Keratinocyte (primary cell): ENCODE results near the gene C1orf87. TPM values are rescaled to one million over a fixed set of nuclear protein-coding genes. Genes with fewer than 3 reads are reported as not detected.

Experiments used
- DNase-seq: peaks from one replicate; pipeline ENCODE4 v3.0.0-alpha.2; 2011; ENCODE audit warnings: low read depth, missing footprints, low spot score
- FAIRE-seq: peaks from 2 replicates; lab custom pipeline; 2011; peaks lifted over from hg19 to GRCh38; lab: Jason Lieb, UNC
- H2AFZ ChIP-seq: 2 replicates; pipeline ENCODE4 v1.6.0; 2012; ENCODE audit warnings: low read length, control low read depth, inconsistent platforms; ENCODE audit not compliant: control insufficient read depth
- H3K27ac ChIP-seq: 2 replicates; pipeline ENCODE4 v1.5.1; 2011; ENCODE audit warnings: low read length; ENCODE audit not compliant: control insufficient read depth, insufficient read depth
- H3K27me3 ChIP-seq: 3 replicates; pipeline ENCODE4 v1.6.0; 2011; ENCODE audit warnings: low read length; ENCODE audit not compliant: control insufficient read depth, insufficient read depth; ENCODE audit errors: extremely low read depth
- H3K36me3 ChIP-seq, 2 experiments: 2 replicates in 1 of 2; 3 replicates in 1 of 2; pipeline ENCODE4 v1.5.1; 2011; ENCODE audit warnings: low read length in 2 of 2, mild to moderate bottlenecking in 1 of 2; ENCODE audit not compliant: control insufficient read depth in 2 of 2, insufficient read depth in 2 of 2; ENCODE audit errors: extremely low read depth in 1 of 2
- H3K4me1 ChIP-seq: 3 replicates; pipeline ENCODE4 v1.5.1; 2011; ENCODE audit warnings: low read length; ENCODE audit not compliant: control insufficient read depth, insufficient read depth; ENCODE audit errors: extremely low read depth
- H3K4me2 ChIP-seq: 3 replicates; pipeline ENCODE4 v1.6.0; 2011; ENCODE audit warnings: low read depth, low read length; ENCODE audit not compliant: control insufficient read depth, insufficient read depth; ENCODE audit errors: extremely low read depth
- H3K4me3 ChIP-seq, 3 experiments: fragments of 200-600 bp in 1 of 3; sonication (generic) in 1 of 3; 2 replicates in 2 of 3; 3 replicates in 1 of 3; pipeline ENCODE4 v1.5.1; 2011 to 2016; ENCODE audit warnings: low read length in 3 of 3, mild to moderate bottlenecking in 3 of 3, control low read depth in 2 of 3, inconsistent platforms in 1 of 3, low read depth in 1 of 3, mixed read lengths in 1 of 3, mixed run types in 1 of 3, moderate library complexity in 1 of 3; ENCODE audit not compliant: control insufficient read depth in 2 of 3, insufficient read depth in 2 of 3; ENCODE audit errors: extremely low read depth in 1 of 3
- H3K79me2 ChIP-seq: 2 replicates; pipeline ENCODE4 v1.6.0; 2012; ENCODE audit warnings: low read length; ENCODE audit not compliant: control insufficient read depth, insufficient read depth
- H3K9ac ChIP-seq: 3 replicates; pipeline ENCODE4 v1.6.0; 2011; ENCODE audit warnings: low read length; ENCODE audit not compliant: control insufficient read depth, insufficient read depth; ENCODE audit errors: extremely low read depth
- H3K9me1 ChIP-seq: 3 replicates; pipeline ENCODE4 v1.6.0; 2011; ENCODE audit warnings: low read length; ENCODE audit not compliant: control insufficient read depth, insufficient read depth; ENCODE audit errors: extremely low read depth
- H3K9me3 ChIP-seq: 2 replicates; pipeline ENCODE4 v1.5.1; 2012; ENCODE audit warnings: low read depth, low read length; ENCODE audit not compliant: control insufficient read depth
- H4K20me1 ChIP-seq: 3 replicates; pipeline ENCODE4 v1.6.0; 2011; ENCODE audit warnings: low read length; ENCODE audit not compliant: control insufficient read depth, insufficient read depth; ENCODE audit errors: extremely low read depth
- EZH2 ChIP-seq: IDR thresholded peaks from one replicate; pipeline ENCODE4 v1.6.1; 2012; ENCODE audit warnings: inconsistent platforms, mild to moderate bottlenecking, low read length, moderate library complexity
- dilution Hi-C: fragments of 300-500 bp; cut with MboI; formaldehyde crosslinking; loops from one replicate; pipeline ENCODE4 v1.7.0; 2020; ENCODE audit warnings: low sequenced_read_pairs; ENCODE audit not compliant: extremely low pct_ligation_motif_present
- polyA plus RNA-seq, 5 experiments: library from polyadenylated mRNA; depleted of rRNA in 3 of 5; stranded (reverse) in 3 of 5; stranded (forward) in 1 of 5; unstranded in 1 of 5; fragments of >200 nt; gene quantifications; 1 replicate in 1 of 5; 2 replicates in 3 of 5; 3 replicates in 1 of 5; pipeline versions ENCODE4 v1.2.1 to v1.2.3, GENCODE V29; 2011 to 2012; ENCODE audit warnings: missing spikeins in 2 of 5, low read depth in 1 of 5, low replicate concordance in 1 of 5
- TF ChIP-seq, protein P1 (sequence below), 3 experiments: IDR thresholded peaks in 1 of 3; conservative IDR thresholded peaks in 1 of 3; optimal IDR thresholded peaks in 1 of 3; 2 replicates in 2 of 3; 3 replicates in 1 of 3; pipeline versions ENCODE3 to v1.5.1; 2011; ENCODE audit warnings: low read length in 3 of 3, mild to moderate bottlenecking in 3 of 3, moderate library complexity in 2 of 3, control low read depth in 1 of 3, inconsistent platforms in 1 of 3; ENCODE audit not compliant: insufficient read depth in 2 of 3; ENCODE audit errors: extremely low read depth in 1 of 3

The C1orf87 gene
- polyA plus RNA-seq, 1 donor (not counting 4 experiments of a cell fraction or from before 2014, with no cell fraction given): not detected

- FAIRE-seq: no peak
- dilution Hi-C loops: no loop called here
- no peak overlapping the region for H3K4me2 ChIP-seq
- no peak for TF ChIP-seq EZH2
- TF ChIP-seq, protein P1, sequence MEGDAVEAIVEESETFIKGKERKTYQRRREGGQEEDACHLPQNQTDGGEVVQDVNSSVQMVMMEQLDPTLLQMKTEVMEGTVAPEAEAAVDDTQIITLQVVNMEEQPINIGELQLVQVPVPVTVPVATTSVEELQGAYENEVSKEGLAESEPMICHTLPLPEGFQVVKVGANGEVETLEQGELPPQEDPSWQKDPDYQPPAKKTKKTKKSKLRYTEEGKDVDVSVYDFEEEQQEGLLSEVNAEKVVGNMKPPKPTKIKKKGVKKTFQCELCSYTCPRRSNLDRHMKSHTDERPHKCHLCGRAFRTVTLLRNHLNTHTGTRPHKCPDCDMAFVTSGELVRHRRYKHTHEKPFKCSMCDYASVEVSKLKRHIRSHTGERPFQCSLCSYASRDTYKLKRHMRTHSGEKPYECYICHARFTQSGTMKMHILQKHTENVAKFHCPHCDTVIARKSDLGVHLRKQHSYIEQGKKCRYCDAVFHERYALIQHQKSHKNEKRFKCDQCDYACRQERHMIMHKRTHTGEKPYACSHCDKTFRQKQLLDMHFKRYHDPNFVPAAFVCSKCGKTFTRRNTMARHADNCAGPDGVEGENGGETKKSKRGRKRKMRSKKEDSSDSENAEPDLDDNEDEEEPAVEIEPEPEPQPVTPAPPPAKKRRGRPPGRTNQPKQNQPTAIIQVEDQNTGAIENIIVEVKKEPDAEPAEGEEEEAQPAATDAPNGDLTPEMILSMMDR (optimal IDR thresholded peaks at IDR 0.05 in 1 of 3, IDR thresholded peaks at IDR 0.05 in 1 of 3, conservative IDR thresholded peaks at IDR 0.05 in 1 of 3; ENCODE audit: extremely low read depth in 1 of 3, insufficient read depth in 2 of 3, low read length in 3 of 3): no peak
- no peak overlapping the region for H3K9ac ChIP-seq
- no peaks in the 10 kb centered on the region for H3K79me2 ChIP-seq
- H3K4me1 ChIP-seq: no peaks in the 10 kb centered on the region
- no peaks in the 10 kb centered on the region for H3K27me3 ChIP-seq
- no peak for DNase-seq
- H3K9me3 ChIP-seq: no peaks in the 10 kb centered on the region
- H3K4me3 ChIP-seq: no peak overlapping the region
- no peak overlapping the region for H2AFZ ChIP-seq
- no peaks in the 10 kb centered on the region for H3K36me3 ChIP-seq
- no peak overlapping the region for H3K27ac ChIP-seq
- no peaks in the 10 kb centered on the region for H4K20me1 ChIP-seq
- H3K9me1 ChIP-seq: no peaks in the 10 kb centered on the region
These were observed 41.3 kb upstream of the C1orf87 start for GRCh38 chr1:60114745-60115318.

- DNase-seq (no peak), FAIRE-seq (no peak)
- TF ChIP-seq EZH2: no peak
- TF ChIP-seq, protein P1 (optimal IDR thresholded peaks at IDR 0.05 in 1 of 3, IDR thresholded peaks at IDR 0.05 in 1 of 3, conservative IDR thresholded peaks at IDR 0.05 in 1 of 3; ENCODE audit: extremely low read depth in 1 of 3, insufficient read depth in 2 of 3, low read length in 3 of 3): no peak
- no peak overlapping the region for H2AFZ ChIP-seq
- no peaks in the 10 kb centered on the region for H3K36me3 ChIP-seq
- H3K9ac ChIP-seq: no peak overlapping the region
- H4K20me1 ChIP-seq: no peaks in the 10 kb centered on the region
- H3K4me1 ChIP-seq: no peaks in the 10 kb centered on the region
- no peak overlapping the region for H3K4me2 ChIP-seq
- H3K79me2 ChIP-seq: no peaks in the 10 kb centered on the region
- no peaks in the 10 kb centered on the region for H3K27me3 ChIP-seq
- no peaks in the 10 kb centered on the region for H3K9me1 ChIP-seq
- H3K27ac ChIP-seq: no peak overlapping the region
- dilution Hi-C loops: no loop called here
- no peaks in the 10 kb centered on the region for H3K9me3 ChIP-seq
- no peak overlapping the region for H3K4me3 ChIP-seq
These were observed 40.0 kb upstream of the C1orf87 start for GRCh38 chr1:60113596-60113995.
